GM18909 (cell line): ENCODE data around the gene MSH2.
"Not testable (repeated sequence)": the region's sequence is repeated elsewhere in the genome, so short reads cannot be mapped to it uniquely, and the experiment has no call there.

ENCODE experiments used
- ATAC-seq: cut with Tn5 transposase; IDR thresholded peaks from one replicate; pipeline ENCODE4 v1.9.1; 2021; ENCODE audit warnings: mild to moderate bottlenecking; ENCODE audit not compliant: unreplicated experiment, poor library complexity

The MSH2 gene

GRCh38 chr2:47402805-47403608 is at the start of gene MSH2:
TSS of gene MSH2 (plus strand) at chr2:47403156. CDS start at chr2:47403192, 36 bp downstream.
- peak; percentile 96 for ATAC-seq

GRCh38 chr2:47354013-47354847 is 48.7 kb upstream of the MSH2 start:
- no peak for ATAC-seq

- no peak for ATAC-seq
Measured at GRCh38 chr2:47354848-47355204, 48.1 kb upstream of the MSH2 start.

GRCh38 chr2:47357483-47357882 is 45.5 kb upstream of the MSH2 start:
- no peak for ATAC-seq

GRCh38 chr2:47359375-47359868 is 43.5 kb upstream of the MSH2 start:
- no peak for ATAC-seq

- no peak for ATAC-seq
Measured at GRCh38 chr2:47360283-47360682, 42.7 kb upstream of the MSH2 start.

GRCh38 chr2:47360927-47361326 is 42.0 kb upstream of the MSH2 start:
- ATAC-seq, result no peak

GRCh38 chr2:47361505-47362229 is 41.3 kb upstream of the MSH2 start:
- ATAC-seq, result not testable (repeated sequence)

- no peak for ATAC-seq
Measured at GRCh38 chr2:47373747-47374146, 29.2 kb upstream of the MSH2 start.

- ATAC-seq, result no peak
Measured at GRCh38 chr2:47375307-47375706, 27.6 kb upstream of the MSH2 start.

- no peak for ATAC-seq
Measured at GRCh38 chr2:47379384-47379783, 23.6 kb upstream of the MSH2 start.

- ATAC-seq, result no peak
Measured at GRCh38 chr2:47381408-47381807, 21.5 kb upstream of the MSH2 start.

- ATAC-seq, result no peak
Measured at GRCh38 chr2:47386551-47386950, 16.4 kb upstream of the MSH2 start.

- no peak for ATAC-seq
Measured at GRCh38 chr2:47388888-47389287, 14.1 kb upstream of the MSH2 start.

GRCh38 chr2:47389692-47390091 is 13.3 kb upstream of the MSH2 start:
- no peak for ATAC-seq

GRCh38 chr2:47401789-47402554 is 984 bp upstream of the MSH2 start:
- ATAC-seq, result no peak

- ATAC-seq, result no peak
Measured at GRCh38 chr2:47402555-47402804, 476 bp upstream of the MSH2 start.

GRCh38 chr2:47403609-47404193 is 745 bp downstream of the MSH2 start:
- no peak for ATAC-seq

- no peak for ATAC-seq
Measured at GRCh38 chr2:47404356-47404755, 1.4 kb downstream of the MSH2 start.

GRCh38 chr2:47405757-47406156 is 2.8 kb downstream of the MSH2 start:
- no peak for ATAC-seq
